ENCODE data around the gene DNAH1. TPM values are rescaled to one million over a fixed set of nuclear protein-coding genes. Genes with fewer than 3 reads are reported as not detected.

Gene DNAH1
- total RNA-seq, 1 donor from 2014 or later = 8.2 TPM

DNA sequence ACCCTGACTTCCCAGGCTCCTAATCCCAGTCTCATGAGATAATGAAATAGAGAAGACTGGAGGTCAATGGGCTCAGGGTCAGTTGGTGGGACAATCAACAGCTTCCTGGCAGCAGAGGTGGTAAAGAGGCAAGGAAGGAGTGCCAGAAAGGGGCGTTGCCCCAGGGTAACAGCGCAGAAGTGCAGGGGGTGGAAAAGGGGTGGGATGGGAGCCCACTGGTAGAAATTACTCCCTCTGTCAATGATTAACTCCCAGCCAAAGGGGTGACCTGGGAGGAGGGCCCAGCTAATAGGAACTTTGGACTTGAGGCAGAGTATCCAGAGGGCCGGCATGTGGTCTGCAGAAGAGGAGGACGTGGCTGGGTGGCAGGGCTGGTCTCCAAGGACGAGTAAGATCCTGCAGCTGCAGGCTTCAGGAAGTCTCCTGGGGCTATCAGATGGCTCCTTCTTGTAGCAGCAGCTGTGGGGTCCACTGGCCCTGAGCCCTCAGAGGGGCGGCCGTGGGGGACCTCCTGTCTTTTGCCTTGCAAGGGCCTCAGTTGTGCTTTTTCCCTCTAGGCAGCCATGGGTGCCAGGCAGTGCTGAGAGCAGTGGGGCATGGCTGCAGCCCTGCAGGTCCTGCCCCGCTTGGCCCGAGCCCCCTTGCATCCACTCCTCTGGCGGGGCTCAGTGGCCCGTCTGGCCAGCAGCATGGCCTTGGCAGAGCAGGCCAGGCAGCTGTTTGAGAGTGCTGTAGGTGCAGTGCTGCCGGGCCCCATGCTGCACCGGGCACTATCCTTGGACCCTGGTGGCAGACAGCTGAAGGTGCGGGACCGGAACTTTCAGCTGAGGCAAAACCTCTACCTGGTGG, 26.1 kb upstream of the DNAH1 start:
- TF ChIP-seq, protein P1, sequence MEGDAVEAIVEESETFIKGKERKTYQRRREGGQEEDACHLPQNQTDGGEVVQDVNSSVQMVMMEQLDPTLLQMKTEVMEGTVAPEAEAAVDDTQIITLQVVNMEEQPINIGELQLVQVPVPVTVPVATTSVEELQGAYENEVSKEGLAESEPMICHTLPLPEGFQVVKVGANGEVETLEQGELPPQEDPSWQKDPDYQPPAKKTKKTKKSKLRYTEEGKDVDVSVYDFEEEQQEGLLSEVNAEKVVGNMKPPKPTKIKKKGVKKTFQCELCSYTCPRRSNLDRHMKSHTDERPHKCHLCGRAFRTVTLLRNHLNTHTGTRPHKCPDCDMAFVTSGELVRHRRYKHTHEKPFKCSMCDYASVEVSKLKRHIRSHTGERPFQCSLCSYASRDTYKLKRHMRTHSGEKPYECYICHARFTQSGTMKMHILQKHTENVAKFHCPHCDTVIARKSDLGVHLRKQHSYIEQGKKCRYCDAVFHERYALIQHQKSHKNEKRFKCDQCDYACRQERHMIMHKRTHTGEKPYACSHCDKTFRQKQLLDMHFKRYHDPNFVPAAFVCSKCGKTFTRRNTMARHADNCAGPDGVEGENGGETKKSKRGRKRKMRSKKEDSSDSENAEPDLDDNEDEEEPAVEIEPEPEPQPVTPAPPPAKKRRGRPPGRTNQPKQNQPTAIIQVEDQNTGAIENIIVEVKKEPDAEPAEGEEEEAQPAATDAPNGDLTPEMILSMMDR (IDR thresholded peaks at IDR 0.05; ENCODE audit: unreplicated experiment) = peak; percentile 29
- Mint-ChIP-seq H3K9me3 (no peaks in the 10 kb centered on the region), H3K27ac (no peak overlapping the region), H3K36me3 (no peaks in the 10 kb centered on the region), H3K27me3 (ENCODE audit: low read depth) (no peaks in the 10 kb centered on the region), H3K4me1 (peaks cover 8% of the 10 kb centered on the region), H3K4me3 (no peak overlapping the region)
- DNase-seq (ENCODE audit: low spot score in 2 of 2, unreplicated experiment in 2 of 2) = no peak

DNA sequence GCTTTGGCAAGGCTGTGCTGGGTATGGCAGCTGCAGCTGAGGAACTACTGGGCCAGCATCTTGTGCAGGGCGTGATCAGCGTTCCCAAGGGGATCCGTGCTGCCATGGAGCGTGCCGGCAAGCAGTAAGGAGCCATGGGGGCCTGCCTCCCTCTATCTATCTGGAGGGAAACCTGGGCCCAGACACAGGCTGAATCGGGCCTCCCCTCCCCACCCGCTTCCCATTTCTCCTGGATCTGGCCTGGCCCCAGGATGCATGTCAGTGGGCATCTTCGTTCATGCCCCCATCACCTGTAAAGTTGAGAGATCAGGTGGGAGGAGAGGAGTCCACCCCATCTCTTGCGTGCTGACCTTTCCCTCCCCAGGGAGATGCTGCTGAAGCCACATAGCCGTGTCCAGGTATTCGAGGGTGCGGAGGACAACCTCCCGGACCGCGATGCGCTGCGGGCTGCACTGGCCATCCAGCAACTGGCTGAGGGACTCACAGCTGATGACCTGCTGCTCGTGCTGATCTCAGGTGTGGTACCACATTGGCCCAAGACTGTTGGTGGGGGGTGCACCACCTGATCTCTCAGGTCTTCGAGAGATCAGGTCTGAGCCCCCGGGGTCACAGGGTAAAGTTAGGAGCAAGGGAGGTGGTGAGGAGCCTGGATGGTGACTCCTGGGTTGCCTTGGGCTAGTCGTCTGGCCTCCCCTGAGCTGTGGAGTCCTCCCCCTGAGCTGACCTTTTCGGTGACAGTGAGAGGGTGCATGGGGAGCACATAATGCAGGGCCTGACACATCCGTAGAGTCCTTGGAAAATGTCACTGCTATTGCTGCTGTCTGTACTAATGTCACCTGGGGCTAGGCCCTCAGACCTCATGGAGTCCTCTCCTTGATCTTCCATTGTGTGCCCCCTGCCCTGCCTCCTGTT, 25.3 kb upstream of the DNAH1 start:
- Mint-ChIP-seq H3K27ac (no peak overlapping the region), H3K9me3 (no peaks in the 10 kb centered on the region), H3K27me3 (ENCODE audit: low read depth) (no peaks in the 10 kb centered on the region), H3K4me1 (peaks cover 8% of the 10 kb centered on the region), H3K36me3 (no peaks in the 10 kb centered on the region), H3K4me3 (no peak overlapping the region)
- TF ChIP-seq, protein P1 (IDR thresholded peaks at IDR 0.05; ENCODE audit: unreplicated experiment) = no peak
- DNase-seq (ENCODE audit: low spot score in 2 of 2, unreplicated experiment in 2 of 2) = no peak

DNA sequence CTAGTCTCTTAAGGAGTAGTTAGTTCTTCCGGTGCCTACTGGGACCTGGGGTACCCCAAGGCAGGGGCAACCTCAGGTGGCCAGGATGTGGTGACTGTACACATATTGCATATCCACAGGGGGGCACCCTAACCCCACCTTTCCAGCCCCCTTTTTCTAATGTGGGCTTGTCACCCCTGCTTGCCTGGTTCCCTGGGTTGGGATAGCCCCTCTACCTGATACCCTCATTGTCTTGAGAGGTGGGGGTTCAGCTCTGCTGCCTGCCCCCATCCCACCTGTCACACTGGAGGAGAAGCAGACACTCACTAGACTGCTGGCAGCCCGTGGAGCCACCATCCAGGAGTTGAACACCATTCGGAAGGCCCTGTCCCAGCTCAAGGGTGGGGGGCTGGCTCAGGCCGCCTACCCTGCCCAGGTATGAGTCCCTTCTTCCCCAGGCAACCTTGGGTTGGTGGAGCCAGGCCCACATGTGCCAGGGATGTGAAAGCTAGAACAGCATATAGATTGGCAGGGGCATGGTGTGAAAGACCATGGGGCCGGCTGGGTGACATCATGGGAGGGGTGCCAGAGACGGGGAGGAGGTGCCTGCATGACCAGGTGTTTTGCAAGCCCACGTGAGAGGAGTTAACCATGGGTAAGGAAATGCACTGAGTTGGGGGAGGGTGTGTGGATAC, 24.5 kb upstream of the DNAH1 start:
- DNase-seq (ENCODE audit: low spot score in 2 of 2, unreplicated experiment in 2 of 2) = no peak
- no peaks in the 10 kb centered on the region for H3K9me3 Mint-ChIP-seq
- H3K36me3 Mint-ChIP-seq = no peaks in the 10 kb centered on the region
- H3K27me3 Mint-ChIP-seq (ENCODE audit: low read depth) = no peaks in the 10 kb centered on the region
- no peak overlapping the region for H3K4me3 Mint-ChIP-seq
- H3K4me1 Mint-ChIP-seq = peaks cover 12% of the 10 kb centered on the region
- no peak overlapping the region for H3K27ac Mint-ChIP-seq
- TF ChIP-seq, protein P1 (IDR thresholded peaks at IDR 0.05; ENCODE audit: unreplicated experiment) = no peak

DNA sequence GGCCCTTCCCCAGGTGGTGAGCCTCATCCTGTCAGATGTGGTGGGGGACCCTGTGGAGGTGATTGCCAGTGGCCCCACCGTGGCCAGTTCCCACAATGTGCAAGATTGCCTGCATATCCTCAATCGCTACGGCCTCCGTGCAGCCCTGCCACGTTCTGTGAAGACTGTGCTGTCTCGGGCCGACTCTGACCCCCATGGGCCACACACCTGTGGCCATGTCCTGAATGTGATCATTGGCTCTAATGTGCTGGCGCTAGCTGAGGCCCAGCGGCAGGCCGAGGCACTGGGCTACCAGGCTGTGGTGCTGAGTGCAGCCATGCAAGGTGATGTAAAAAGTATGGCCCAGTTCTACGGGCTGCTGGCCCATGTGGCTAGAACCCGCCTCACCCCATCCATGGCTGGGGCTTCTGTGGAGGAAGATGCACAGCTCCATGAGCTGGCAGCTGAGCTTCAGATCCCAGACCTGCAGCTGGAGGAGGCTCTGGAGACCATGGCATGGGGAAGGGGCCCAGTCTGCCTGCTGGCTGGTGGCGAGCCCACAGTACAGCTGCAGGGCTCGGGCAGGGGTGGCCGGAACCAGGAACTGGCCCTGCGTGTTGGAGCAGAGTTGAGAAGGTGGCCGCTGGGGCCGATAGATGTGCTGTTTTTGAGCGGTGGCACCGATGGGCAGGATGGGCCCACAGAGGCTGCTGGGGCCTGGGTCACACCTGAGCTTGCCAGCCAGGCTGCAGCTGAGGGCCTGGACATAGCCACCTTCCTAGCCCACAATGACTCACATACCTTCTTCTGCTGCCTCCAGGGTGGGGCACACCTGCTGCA, 23.7 kb upstream of the DNAH1 start:
- H3K4me3 Mint-ChIP-seq = no peak overlapping the region
- no peaks in the 10 kb centered on the region for H3K27me3 Mint-ChIP-seq (ENCODE audit: low read depth)
- DNase-seq (ENCODE audit: low spot score in 2 of 2, unreplicated experiment in 2 of 2) = no peak
- TF ChIP-seq, protein P1 (IDR thresholded peaks at IDR 0.05; ENCODE audit: unreplicated experiment) = no peak
- no peaks in the 10 kb centered on the region for H3K9me3 Mint-ChIP-seq
- H3K4me1 Mint-ChIP-seq = peaks cover 13% of the 10 kb centered on the region
- H3K36me3 Mint-ChIP-seq = no peaks in the 10 kb centered on the region
- no peak overlapping the region for H3K27ac Mint-ChIP-seq

Data from mesothelial cell of epicardium (in vitro differentiated cells).